ENCODE results near the gene PCBP2. TPM values are rescaled to one million over a fixed set of nuclear protein-coding genes. Genes with fewer than 3 reads are reported as not detected.
"Not testable (repeated sequence)": the region's sequence is repeated elsewhere in the genome, so short reads cannot be mapped to it uniquely, and the experiment has no call there.

Gene PCBP2
- total and polyA plus RNA-seq, 7 donors = 333 to 661 (median 403) TPM

DNA sequence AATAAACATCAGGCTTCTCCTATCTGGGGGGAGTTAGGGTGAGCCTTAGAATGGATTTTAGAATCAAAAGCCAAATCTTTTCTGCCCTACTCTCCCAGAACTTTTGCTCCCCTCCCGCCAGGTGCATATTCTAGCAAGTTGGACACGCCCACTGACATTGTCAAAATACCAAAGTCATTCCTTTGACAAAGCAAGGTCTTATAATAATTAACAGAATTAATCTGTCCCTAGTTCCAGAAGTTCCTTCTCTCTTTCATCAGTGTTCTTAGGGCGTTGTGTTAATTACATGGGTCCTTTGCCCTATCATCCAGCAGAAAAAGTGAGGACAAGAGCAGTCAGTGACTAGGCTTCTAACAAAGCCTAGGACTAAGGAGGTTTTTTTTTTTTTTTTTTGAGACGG, 7.9 kb upstream of the PCBP2 start:
- Histone ChIP-seq H3K4me3 (no peak overlapping the region), H3K36me3 (peaks cover 0 to 51% (median 11%) of the 10 kb centered on the region in 4 donors), H3K4me1 (peaks cover 2 to 30% (median 19%) of the 10 kb centered on the region in 4 donors), H3K27ac (no peak overlapping the region), H3K27me3 (no peaks in the 10 kb centered on the region), H3K9me3 (no peaks in the 10 kb centered on the region)
- DNase-seq = no peak
- no peak for TF ChIP-seq EP300 (IDR thresholded peaks at IDR 0.05)
- no peak for TF ChIP-seq POLR2A (IDR thresholded peaks at IDR 0.05)
- TF ChIP-seq POLR2AphosphoS5 (IDR thresholded peaks at IDR 0.05) = no peak
- TF ChIP-seq, protein P1, sequence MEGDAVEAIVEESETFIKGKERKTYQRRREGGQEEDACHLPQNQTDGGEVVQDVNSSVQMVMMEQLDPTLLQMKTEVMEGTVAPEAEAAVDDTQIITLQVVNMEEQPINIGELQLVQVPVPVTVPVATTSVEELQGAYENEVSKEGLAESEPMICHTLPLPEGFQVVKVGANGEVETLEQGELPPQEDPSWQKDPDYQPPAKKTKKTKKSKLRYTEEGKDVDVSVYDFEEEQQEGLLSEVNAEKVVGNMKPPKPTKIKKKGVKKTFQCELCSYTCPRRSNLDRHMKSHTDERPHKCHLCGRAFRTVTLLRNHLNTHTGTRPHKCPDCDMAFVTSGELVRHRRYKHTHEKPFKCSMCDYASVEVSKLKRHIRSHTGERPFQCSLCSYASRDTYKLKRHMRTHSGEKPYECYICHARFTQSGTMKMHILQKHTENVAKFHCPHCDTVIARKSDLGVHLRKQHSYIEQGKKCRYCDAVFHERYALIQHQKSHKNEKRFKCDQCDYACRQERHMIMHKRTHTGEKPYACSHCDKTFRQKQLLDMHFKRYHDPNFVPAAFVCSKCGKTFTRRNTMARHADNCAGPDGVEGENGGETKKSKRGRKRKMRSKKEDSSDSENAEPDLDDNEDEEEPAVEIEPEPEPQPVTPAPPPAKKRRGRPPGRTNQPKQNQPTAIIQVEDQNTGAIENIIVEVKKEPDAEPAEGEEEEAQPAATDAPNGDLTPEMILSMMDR (IDR thresholded peaks at IDR 0.05) = no peak
- intact Hi-C loops (cut with DNase I) = no loop called here
- WGBS, 2 donors = 33 to 83% methylated on average over 4 of the region's 4 CpGs

DNA sequence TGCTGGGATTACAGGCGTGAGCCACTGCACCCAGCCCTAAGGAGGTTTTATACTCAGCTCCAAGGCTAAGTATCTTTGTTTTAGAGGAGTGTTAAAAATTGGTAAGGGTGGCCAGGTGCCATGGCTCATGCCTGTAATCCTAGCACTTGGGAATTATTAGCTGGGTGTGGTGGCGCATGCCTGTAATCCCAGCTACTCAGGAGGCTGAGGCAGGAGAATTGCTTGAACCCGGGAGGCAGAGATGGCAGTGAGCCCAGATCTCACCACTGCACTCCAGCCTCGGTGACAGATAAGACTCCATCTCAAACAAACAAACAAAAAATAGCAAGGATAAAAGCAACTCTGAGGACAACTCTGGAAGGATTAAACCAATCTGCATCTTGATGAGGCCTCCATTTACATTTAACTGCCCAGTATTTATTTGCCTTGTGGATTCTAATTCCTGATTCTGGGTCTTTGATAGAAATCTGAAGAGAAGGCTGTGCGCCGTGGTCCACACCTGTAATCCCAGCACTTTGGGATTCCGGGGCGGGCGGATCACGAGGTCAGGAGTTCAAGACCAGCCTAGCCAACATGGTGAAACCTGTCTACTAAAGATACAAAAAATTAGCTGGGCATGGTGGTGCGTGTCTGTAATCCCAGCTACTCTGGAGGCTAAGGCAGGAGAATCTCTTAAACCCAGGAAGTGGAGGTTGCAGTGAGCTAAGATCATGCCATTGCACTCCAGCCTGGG, 7.1 kb upstream of the PCBP2 start:
- not testable (repeated sequence) for H3K27ac ChIP-seq

DNA sequence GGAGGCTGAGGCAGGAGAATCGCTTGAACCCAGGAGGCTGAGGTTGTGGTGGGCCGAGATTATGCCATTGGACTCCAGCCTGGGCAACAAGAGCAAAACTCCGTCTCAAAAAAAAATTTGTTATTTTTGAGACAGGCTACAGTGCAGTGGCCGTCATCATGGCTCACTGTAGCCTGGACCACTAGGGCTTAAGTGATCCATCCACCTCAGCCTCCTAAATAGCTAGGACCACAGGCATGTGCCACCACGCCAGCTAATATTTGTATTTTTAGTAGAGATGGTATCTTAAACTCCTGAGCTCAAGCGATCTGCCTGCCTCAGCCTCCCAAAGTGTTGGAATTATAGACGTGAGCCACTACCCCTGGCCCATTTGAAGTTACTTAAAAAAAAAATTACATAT, 966 bp upstream of the PCBP2 start:
- H3K27ac ChIP-seq = peak overlapping the region in 2 of 4 donors; percentile 94 to 97
- no peak overlapping the region for H3K4me3 ChIP-seq
- intact Hi-C loops (cut with DNase I) = loop anchor here (2.0 to 5.0 kb wide), 2 partner anchors 41 to 58 kb away; no protein-coding TSS in a partner anchor
- peaks cover 14 to 46% (median 20%) of the 10 kb centered on the region in 4 donors for H3K36me3 ChIP-seq
- no peak for DNase-seq
- H3K4me1 ChIP-seq = peaks cover 0 to 26% (median 22%) of the 10 kb centered on the region in 4 donors
- H3K27me3 ChIP-seq = no peaks in the 10 kb centered on the region
- no peak for TF ChIP-seq EP300 (IDR thresholded peaks at IDR 0.05)
- no peak for TF ChIP-seq POLR2A (IDR thresholded peaks at IDR 0.05)
- TF ChIP-seq POLR2AphosphoS5 (IDR thresholded peaks at IDR 0.05) = no peak
- 93 to 96% methylated on average over 7 of the region's 7 CpGs for WGBS, 2 donors
- H3K9me3 ChIP-seq = no peaks in the 10 kb centered on the region

More for the DNA sequence above, 7.1 kb upstream of the PCBP2 start:
- WGBS, 2 donors = 69 to 88% methylated on average over 11 of the region's 11 CpGs
- Histone ChIP-seq H3K4me1 (peaks cover 2 to 30% (median 19%) of the 10 kb centered on the region in 4 donors), H3K36me3 (peaks cover 0 to 51% (median 11%) of the 10 kb centered on the region in 4 donors)
- H3K4me3 ChIP-seq; H3K27me3 ChIP-seq; DNase-seq; H3K9me3 ChIP-seq; intact Hi-C loops (cut with DNase I): not testable (repeated sequence)

DNA sequence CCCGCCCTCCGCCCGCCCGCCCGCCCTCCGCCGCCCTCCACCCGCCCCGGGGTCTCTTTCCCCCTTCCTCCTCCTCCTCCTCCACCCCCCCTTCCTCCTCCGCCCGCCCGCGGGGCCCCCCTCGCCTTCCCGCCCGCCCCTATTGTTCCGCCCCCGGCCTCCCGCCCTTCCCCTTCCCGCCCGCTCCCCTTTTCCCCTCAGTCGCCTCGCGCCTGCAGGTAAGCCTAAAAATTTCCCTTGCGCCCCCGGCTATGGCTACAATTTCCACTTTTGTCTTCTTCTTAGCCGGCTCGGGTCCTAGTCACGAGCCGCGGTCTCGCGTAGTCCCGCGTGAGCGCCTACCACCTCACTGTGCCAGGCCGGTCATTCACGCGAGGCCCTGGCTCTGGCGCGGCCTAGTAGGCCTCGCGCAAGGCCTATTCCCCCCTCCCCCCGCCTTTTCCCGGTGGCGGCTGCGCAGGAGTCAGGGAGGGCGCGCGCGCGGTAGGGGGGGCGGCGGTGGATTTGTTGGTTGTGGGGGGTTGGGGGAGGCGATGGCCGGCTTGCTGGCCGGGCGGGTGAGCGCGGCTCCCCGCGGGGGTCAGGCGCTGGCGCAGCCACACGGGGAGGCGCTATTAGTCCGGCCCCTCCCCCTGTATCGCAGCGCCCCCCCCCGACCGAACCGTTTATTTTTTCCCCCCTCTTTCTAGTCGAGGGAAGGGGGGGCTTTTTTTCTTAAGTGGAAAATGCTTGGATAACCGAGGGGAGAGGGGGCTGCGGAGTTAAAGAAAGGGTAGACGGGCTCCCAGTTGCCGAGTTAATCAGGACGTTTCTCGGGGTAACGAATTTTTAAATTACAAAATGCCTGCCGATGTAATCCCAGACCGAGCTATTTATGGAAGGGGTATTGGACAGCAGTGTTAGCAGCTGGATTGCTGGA, 516 bp downstream of the PCBP2 start:
- H3K9me3 ChIP-seq = no peaks in the 10 kb centered on the region
- peaks cover 0 to 26% (median 22%) of the 10 kb centered on the region in 4 donors for H3K4me1 ChIP-seq
- H3K27ac ChIP-seq = peak overlapping the region; percentile 90 to 98 (median 96)
- peak; percentile 95 for DNase-seq
- H3K36me3 ChIP-seq = peaks cover 27 to 46% (median 29%) of the 10 kb centered on the region in 4 donors
- no peaks in the 10 kb centered on the region for H3K27me3 ChIP-seq
- intact Hi-C loops (cut with DNase I) = loop anchor here (5.0 kb wide), 1 partner anchor 40 kb away; no protein-coding TSS in a partner anchor
- peak overlapping the region; percentile 65 to 76 (median 70) for H3K4me3 ChIP-seq
- TF ChIP-seq POLR2A (IDR thresholded peaks at IDR 0.05) (no peak), POLR2AphosphoS5 (IDR thresholded peaks at IDR 0.05) (peak in 3 of 4 donors; percentile 43 to 68 (median 44)), EP300 (IDR thresholded peaks at IDR 0.05) (peak in 1 of 4 donors; percentile 31)
- TF ChIP-seq, protein P1 (IDR thresholded peaks at IDR 0.05) = peak in 1 of 4 experiments; percentile 20
- WGBS, 2 donors = 1% methylated on average over 73 to 81 of the region's 82 CpGs

DNA sequence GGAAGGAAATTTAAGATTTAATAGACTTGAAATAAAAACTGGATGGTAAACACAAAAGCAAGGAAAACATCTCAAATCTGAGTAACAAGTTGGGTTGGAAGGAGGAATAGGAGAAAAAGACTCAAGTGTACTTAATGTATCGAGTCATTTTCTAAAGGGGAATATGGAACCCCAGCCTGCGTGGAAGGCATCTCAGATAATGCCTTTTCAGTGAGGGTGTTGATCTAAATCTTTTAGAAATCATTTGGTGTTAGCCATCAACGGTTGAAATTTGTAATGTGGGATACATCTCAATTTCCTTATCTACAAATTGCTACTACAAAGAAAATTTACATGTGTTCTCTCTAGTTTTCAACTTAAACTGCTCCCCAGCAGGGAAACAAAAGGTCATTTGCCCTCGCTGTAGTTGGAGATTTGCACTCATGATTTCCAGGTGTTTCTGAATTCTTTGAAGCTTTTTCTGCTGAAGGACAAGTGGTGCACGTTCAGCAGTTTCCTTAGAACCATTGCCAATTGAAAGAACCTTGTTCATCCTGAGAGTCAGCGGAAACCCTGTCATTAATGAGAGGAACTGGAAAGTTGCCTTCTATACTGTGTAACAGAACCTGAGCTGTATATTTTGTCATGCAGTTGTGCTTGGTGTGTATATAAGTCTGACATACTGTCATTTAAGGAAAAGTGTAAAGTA, 2.2 kb downstream of the PCBP2 start:
- peaks cover 0 to 26% (median 22%) of the 10 kb centered on the region in 4 donors for H3K4me1 ChIP-seq
- peak overlapping the region in 1 of 4 donors; percentile 76 for H3K4me3 ChIP-seq
- H3K36me3 ChIP-seq = peaks cover 37 to 50% (median 46%) of the 10 kb centered on the region in 4 donors
- no peak for DNase-seq
- H3K27ac ChIP-seq = peak overlapping the region in 3 of 4 donors; percentile 94 to 98 (median 97)
- no peaks in the 10 kb centered on the region for H3K27me3 ChIP-seq
- no peak for TF ChIP-seq POLR2AphosphoS5 (IDR thresholded peaks at IDR 0.05)
- TF ChIP-seq POLR2A (IDR thresholded peaks at IDR 0.05) = no peak
- no peak for TF ChIP-seq EP300 (IDR thresholded peaks at IDR 0.05)
- TF ChIP-seq, protein P1 (IDR thresholded peaks at IDR 0.05) = no peak
- WGBS, 2 donors = 40 to 46% methylated on average over 6 of the region's 6 CpGs
- H3K9me3 ChIP-seq = no peaks in the 10 kb centered on the region
- intact Hi-C loops (cut with DNase I) = loop anchor here (5.0 kb wide), 1 partner anchor 38 kb away; no protein-coding TSS in a partner anchor
